NB4 (cell line): Measurements from ENCODE around the gene BOD1.

Source experiments
- DNase-seq: peaks from one replicate; pipeline ENCODE4 v3.0.0; 2010; ENCODE audit warnings: low read depth
- H3K4me3 ChIP-seq: one replicate; pipeline ENCODE4 v1.5.1; 2011; ENCODE audit warnings: mild to moderate bottlenecking, low read depth, low read length, moderate library complexity
- CTCF ChIP-seq: IDR thresholded peaks from one replicate; pipeline ENCODE4 v1.5.1; 2012; ENCODE audit warnings: low read depth, low read length
- MAX ChIP-seq: IDR thresholded peaks from 2 replicates; pipeline ENCODE4 v1.6.1; 2011; ENCODE audit warnings: low read depth, low read length
- MYC ChIP-seq: IDR thresholded peaks from 2 replicates; pipeline ENCODE4 v1.6.1; 2011; ENCODE audit warnings: low read depth, low read length
- POLR2A ChIP-seq: IDR thresholded peaks from 2 replicates; pipeline ENCODE4 v1.6.1; 2011; ENCODE audit warnings: mild to moderate bottlenecking; ENCODE audit not compliant: insufficient read length; ENCODE audit errors: extremely low read depth

Gene BOD1

DNA sequence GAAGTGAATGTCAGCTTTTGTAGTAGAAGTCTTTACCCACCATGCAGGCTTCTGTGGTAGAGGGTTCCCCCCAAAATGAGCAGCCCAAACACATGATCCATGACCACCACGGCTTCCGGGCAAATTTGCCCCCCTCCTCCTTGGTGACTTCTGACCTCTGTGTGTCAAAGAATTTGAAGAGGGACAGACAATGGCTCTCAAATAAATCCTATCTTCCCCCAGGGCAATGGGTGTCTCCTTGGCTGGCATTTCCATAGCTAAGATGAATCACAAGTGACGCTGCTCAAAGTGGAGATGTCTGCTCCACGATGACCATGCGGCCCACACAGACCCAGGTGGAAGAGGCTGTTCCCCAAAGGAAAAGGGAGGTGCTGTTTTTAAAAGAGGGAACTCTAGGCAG is 30.2 kb upstream of the BOD1 start:
- DNase-seq, result no peak
- H3K4me3 ChIP-seq, result no peak overlapping the region
- TF ChIP-seq POLR2A (no peak), MAX (no peak), CTCF (no peak), MYC (no peak)

DNA sequence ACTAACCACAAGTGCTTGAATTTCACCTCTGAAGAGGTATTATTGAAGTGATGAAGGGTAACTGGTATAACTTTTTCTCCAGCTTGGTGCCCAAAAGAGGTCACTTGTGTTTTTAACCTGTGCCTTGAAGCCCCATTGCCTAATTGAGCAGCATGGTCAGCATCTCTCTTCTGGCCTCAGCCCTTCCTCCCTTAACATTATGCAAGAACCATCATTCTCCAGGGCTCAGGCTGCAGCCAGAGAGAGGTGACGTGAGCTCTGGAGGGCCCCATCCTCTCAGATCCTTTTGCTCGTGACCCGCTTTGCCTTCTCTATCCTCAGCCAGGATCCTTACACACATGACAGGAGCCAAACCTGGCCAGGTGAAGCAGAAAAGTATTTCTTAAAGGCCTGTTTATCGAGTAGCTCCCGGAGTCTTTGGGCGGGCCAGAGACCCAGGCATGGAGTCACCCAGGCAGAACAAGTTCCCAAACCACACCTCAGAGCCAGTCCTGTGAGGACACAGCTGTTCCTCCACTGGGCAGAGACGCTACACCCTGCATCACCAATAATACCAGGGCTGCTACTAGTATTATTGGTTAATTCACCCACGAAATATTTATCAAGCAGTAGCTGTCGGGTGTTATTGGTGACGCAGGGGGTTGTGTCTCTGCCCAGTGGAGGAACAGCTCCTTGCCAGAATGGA is 29.6 kb upstream of the BOD1 start:
- no peak for DNase-seq
- TF ChIP-seq MAX, result no peak
- no peak for TF ChIP-seq MYC
- no peak for TF ChIP-seq CTCF
- no peak for TF ChIP-seq POLR2A
- H3K4me3 ChIP-seq, result no peak overlapping the region

DNA sequence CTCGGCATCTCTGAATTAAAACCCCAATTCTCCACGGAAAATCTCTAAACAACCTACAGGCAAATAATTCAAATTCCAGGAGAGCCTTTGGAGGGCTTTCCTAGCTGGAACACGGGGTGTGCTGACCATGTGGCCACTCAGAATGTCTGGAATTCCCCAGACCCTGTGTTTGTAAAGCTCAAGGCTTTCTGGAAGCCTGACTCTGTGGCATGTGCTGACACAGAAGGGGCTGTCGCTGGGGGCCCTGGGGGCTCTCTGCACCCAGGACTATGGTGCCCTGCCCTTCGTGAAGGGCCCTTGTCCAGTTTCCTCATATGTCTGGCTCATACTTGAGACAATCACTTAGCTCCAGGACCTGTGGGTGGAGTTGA is 29.0 kb upstream of the BOD1 start:
- H3K4me3 ChIP-seq, result no peak overlapping the region
- no peak for DNase-seq
- TF ChIP-seq CTCF (no peak), MYC (no peak), POLR2A (no peak), MAX (no peak)

GRCh38 chr5:173644673-173645436 is 28.4 kb upstream of the BOD1 start:
- H3K4me3 ChIP-seq, result no peak overlapping the region
- no peak for TF ChIP-seq POLR2A
- no peak for TF ChIP-seq CTCF
- TF ChIP-seq MYC, result no peak
- peak; percentile 23 for DNase-seq

DNA sequence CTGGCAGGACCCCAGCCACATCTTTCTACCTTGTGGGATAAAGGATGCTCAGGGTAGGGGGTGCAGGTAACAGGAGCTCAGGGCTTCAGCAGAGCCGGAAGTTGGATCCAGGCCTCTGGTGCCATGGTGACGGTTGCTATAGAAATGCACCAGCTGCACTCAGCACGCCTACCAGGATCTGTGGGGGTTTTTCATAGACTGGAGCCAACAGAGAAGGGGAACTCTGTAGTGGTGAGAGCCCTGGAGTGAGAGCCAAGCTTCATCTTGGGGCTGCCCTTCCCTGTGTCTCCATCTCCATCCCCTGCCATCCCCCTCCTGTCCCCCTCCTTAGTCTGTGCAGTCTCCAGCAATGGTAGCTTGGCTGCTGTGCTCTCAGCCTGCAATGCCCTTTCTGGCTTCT is 27.5 kb upstream of the BOD1 start:
- H3K4me3 ChIP-seq, result no peak overlapping the region
- no peak for DNase-seq
- TF ChIP-seq MYC (no peak), POLR2A (no peak), MAX (no peak), CTCF (no peak)
